ENCODE data around the gene SLAMF6.

DNA sequence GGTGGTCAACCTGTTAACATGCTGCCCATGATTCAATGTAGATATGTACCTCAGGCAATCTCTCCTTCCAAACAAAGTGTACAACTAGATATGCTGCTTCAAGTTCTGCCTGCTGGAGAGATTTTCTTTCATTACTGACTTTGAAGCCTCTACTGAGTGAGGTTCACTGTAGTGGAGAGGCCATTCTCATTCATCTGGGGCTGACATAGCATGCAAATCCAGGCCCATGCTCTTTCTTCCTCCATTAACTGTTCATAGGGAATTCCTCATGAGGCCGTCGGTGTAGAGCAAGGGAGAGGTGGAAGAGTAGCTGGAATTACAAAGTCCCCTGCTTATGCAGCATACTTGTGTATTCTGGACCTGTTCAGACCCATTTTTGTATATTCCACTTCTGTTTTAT is 84.1 kb downstream of the SLAMF6 start:
- TF ChIP-seq SIN3A (IDR thresholded peaks at IDR 0.05; ENCODE audit: borderline replicate concordance, insufficient read depth, low read length): no peak
- no peak for TF ChIP-seq POLR2AphosphoS5 (IDR thresholded peaks at IDR 0.05; ENCODE audit: low read depth, low read length)

Measured in PFSK-1 (cell line).